ENCODE results near the gene SETD5.

SETD5 gene

GRCh38 chr3:9392041-9392440 is 5.4 kb upstream of the SETD5 start:
- Histone ChIP-seq H3K9me3 (replicated peaks; ENCODE audit: low read length) (no peaks in the 10 kb centered on the region), H3K4me3 (ENCODE audit: low read length) (no peak overlapping the region), H3K4me2 (ENCODE audit: low read length) (peak overlapping the region; percentile 5), H3K27me3 (ENCODE audit: control insufficient read depth, insufficient read depth, low read length) (no peaks in the 10 kb centered on the region), H3K4me1 (ENCODE audit: control insufficient read depth, insufficient read depth, low read length) (peaks cover 34% of the 10 kb centered on the region), H3K9ac (ENCODE audit: low read depth, low read length) (no peak overlapping the region), H3K36me3 (ENCODE audit: insufficient read depth, low read length) (peaks cover 82% of the 10 kb centered on the region)

GRCh38 chr3:9395570-9396300 is 1.7 kb upstream of the SETD5 start:
- Histone ChIP-seq H3K4me1 (ENCODE audit: control insufficient read depth, insufficient read depth, low read length) (peaks cover 37% of the 10 kb centered on the region), H3K9me3 (replicated peaks; ENCODE audit: low read length) (no peaks in the 10 kb centered on the region), H3K27me3 (ENCODE audit: control insufficient read depth, insufficient read depth, low read length) (no peaks in the 10 kb centered on the region), H3K36me3 (ENCODE audit: insufficient read depth, low read length) (peaks cover 46% of the 10 kb centered on the region), H3K4me3 (ENCODE audit: low read length) (peak overlapping the region; percentile 73), H3K4me2 (ENCODE audit: low read length) (peak overlapping the region; percentile 88), H3K9ac (ENCODE audit: low read depth, low read length) (peak overlapping the region; percentile 93)

- peaks cover 40% of the 10 kb centered on the region for H3K36me3 ChIP-seq (ENCODE audit: insufficient read depth, low read length)
- H3K4me3 ChIP-seq (ENCODE audit: low read length), result peak overlapping the region; percentile 73
- peak overlapping the region; percentile 93 for H3K9ac ChIP-seq (ENCODE audit: low read depth, low read length)
- peak overlapping the region; percentile 88 for H3K4me2 ChIP-seq (ENCODE audit: low read length)
- H3K27me3 ChIP-seq (ENCODE audit: control insufficient read depth, insufficient read depth, low read length), result no peaks in the 10 kb centered on the region
- H3K9me3 ChIP-seq (replicated peaks; ENCODE audit: low read length), result no peaks in the 10 kb centered on the region
- H3K4me1 ChIP-seq (ENCODE audit: control insufficient read depth, insufficient read depth, low read length), result peaks cover 43% of the 10 kb centered on the region
Observed at GRCh38 chr3:9396301-9396631, 1.1 kb upstream of the SETD5 start.

GRCh38 chr3:9396632-9397331 is 633 bp upstream of the SETD5 start:
- peak overlapping the region; percentile 93 for H3K9ac ChIP-seq (ENCODE audit: low read depth, low read length)
- peak overlapping the region; percentile 73 for H3K4me3 ChIP-seq (ENCODE audit: low read length)
- peaks cover 48% of the 10 kb centered on the region for H3K4me1 ChIP-seq (ENCODE audit: control insufficient read depth, insufficient read depth, low read length)
- H3K4me2 ChIP-seq (ENCODE audit: low read length), result peak overlapping the region; percentile 88
- peaks cover 35% of the 10 kb centered on the region for H3K36me3 ChIP-seq (ENCODE audit: insufficient read depth, low read length)
- no peaks in the 10 kb centered on the region for H3K9me3 ChIP-seq (replicated peaks; ENCODE audit: low read length)
- no peaks in the 10 kb centered on the region for H3K27me3 ChIP-seq (ENCODE audit: control insufficient read depth, insufficient read depth, low read length)

- Histone ChIP-seq H3K9ac (ENCODE audit: low read depth, low read length) (peak overlapping the region; percentile 98), H3K4me2 (ENCODE audit: low read length) (peak overlapping the region; percentile 86), H3K4me1 (ENCODE audit: control insufficient read depth, insufficient read depth, low read length) (peaks cover 50% of the 10 kb centered on the region), H3K4me3 (ENCODE audit: low read length) (peak overlapping the region; percentile 85), H3K27me3 (ENCODE audit: control insufficient read depth, insufficient read depth, low read length) (no peaks in the 10 kb centered on the region), H3K9me3 (replicated peaks; ENCODE audit: low read length) (no peaks in the 10 kb centered on the region), H3K36me3 (ENCODE audit: insufficient read depth, low read length) (peaks cover 25% of the 10 kb centered on the region)
Observed at GRCh38 chr3:9397906-9398699, 688 bp downstream of the SETD5 start.

- peak overlapping the region; percentile 98 for H3K9ac ChIP-seq (ENCODE audit: low read depth, low read length)
- H3K27me3 ChIP-seq (ENCODE audit: control insufficient read depth, insufficient read depth, low read length), result no peaks in the 10 kb centered on the region
- peak overlapping the region; percentile 86 for H3K4me2 ChIP-seq (ENCODE audit: low read length)
- H3K4me3 ChIP-seq (ENCODE audit: low read length), result peak overlapping the region; percentile 85
- no peaks in the 10 kb centered on the region for H3K9me3 ChIP-seq (replicated peaks; ENCODE audit: low read length)
- peaks cover 52% of the 10 kb centered on the region for H3K4me1 ChIP-seq (ENCODE audit: control insufficient read depth, insufficient read depth, low read length)
- H3K36me3 ChIP-seq (ENCODE audit: insufficient read depth, low read length), result peaks cover 18% of the 10 kb centered on the region
Observed at GRCh38 chr3:9398700-9399336, 1.4 kb downstream of the SETD5 start.

- no peaks in the 10 kb centered on the region for H3K9me3 ChIP-seq (replicated peaks; ENCODE audit: low read length)
- no peaks in the 10 kb centered on the region for H3K27me3 ChIP-seq (ENCODE audit: control insufficient read depth, insufficient read depth, low read length)
- H3K36me3 ChIP-seq (ENCODE audit: insufficient read depth, low read length), result peaks cover 13% of the 10 kb centered on the region
- H3K4me1 ChIP-seq (ENCODE audit: control insufficient read depth, insufficient read depth, low read length), result peaks cover 50% of the 10 kb centered on the region
- H3K4me2 ChIP-seq (ENCODE audit: low read length), result peak overlapping the region; percentile 86
- H3K9ac ChIP-seq (ENCODE audit: low read depth, low read length), result peak overlapping the region; percentile 98
- peak overlapping the region; percentile 85 for H3K4me3 ChIP-seq (ENCODE audit: low read length)
Observed at GRCh38 chr3:9399337-9399703, 1.9 kb downstream of the SETD5 start.

GRCh38 chr3:9399746-9400145 is 2.3 kb downstream of the SETD5 start:
- H3K4me3 ChIP-seq (ENCODE audit: low read length), result peak overlapping the region; percentile 85
- H3K4me2 ChIP-seq (ENCODE audit: low read length), result peak overlapping the region; percentile 86
- H3K36me3 ChIP-seq (ENCODE audit: insufficient read depth, low read length), result peaks cover 9% of the 10 kb centered on the region
- peaks cover 50% of the 10 kb centered on the region for H3K4me1 ChIP-seq (ENCODE audit: control insufficient read depth, insufficient read depth, low read length)
- peak overlapping the region; percentile 98 for H3K9ac ChIP-seq (ENCODE audit: low read depth, low read length)
- no peaks in the 10 kb centered on the region for H3K27me3 ChIP-seq (ENCODE audit: control insufficient read depth, insufficient read depth, low read length)
- H3K9me3 ChIP-seq (replicated peaks; ENCODE audit: low read length), result no peaks in the 10 kb centered on the region

- Histone ChIP-seq H3K4me1 (ENCODE audit: control insufficient read depth, insufficient read depth, low read length) (peaks cover 50% of the 10 kb centered on the region), H3K36me3 (ENCODE audit: insufficient read depth, low read length) (peaks cover under 1% of the 10 kb centered on the region), H3K4me3 (ENCODE audit: low read length) (peak overlapping the region; percentile 85), H3K9ac (ENCODE audit: low read depth, low read length) (peak overlapping the region; percentile 98), H3K4me2 (ENCODE audit: low read length) (peak overlapping the region; percentile 86), H3K9me3 (replicated peaks; ENCODE audit: low read length) (no peaks in the 10 kb centered on the region), H3K27me3 (ENCODE audit: control insufficient read depth, insufficient read depth, low read length) (no peaks in the 10 kb centered on the region)
Observed at GRCh38 chr3:9400616-9401015, 3.2 kb downstream of the SETD5 start.

GRCh38 chr3:9401986-9402385 is 4.6 kb downstream of the SETD5 start:
- Histone ChIP-seq H3K9ac (ENCODE audit: low read depth, low read length) (peak overlapping the region; percentile 98), H3K4me3 (ENCODE audit: low read length) (peak overlapping the region; percentile 45), H3K9me3 (replicated peaks; ENCODE audit: low read length) (no peaks in the 10 kb centered on the region)

More at GRCh38 chr3:9401986-9402385, 4.6 kb downstream of the SETD5 start:
- H3K27me3 ChIP-seq (ENCODE audit: control insufficient read depth, insufficient read depth, low read length), result no peaks in the 10 kb centered on the region
- H3K4me1 ChIP-seq (ENCODE audit: control insufficient read depth, insufficient read depth, low read length), result peaks cover 53% of the 10 kb centered on the region
- H3K36me3 ChIP-seq (ENCODE audit: insufficient read depth, low read length), result no peaks in the 10 kb centered on the region
- H3K4me2 ChIP-seq (ENCODE audit: low read length), result peak overlapping the region; percentile 86
